Measurements from ENCODE around the gene MICAL1.

- TF ChIP-seq CTCF (IDR thresholded peaks at IDR 0.05 in 2 of 3, conservative IDR thresholded peaks at IDR 0.05 in 1 of 3; ENCODE audit: control insufficient read depth in 2 of 3, extremely low read depth in 1 of 3, insufficient read depth in 1 of 3, low read depth in 3 of 3, low read length in 3 of 3) (no peak), ASH2L (IDR thresholded peaks at IDR 0.05; ENCODE audit: borderline replicate concordance, low read depth) (no peak), POLR2A (IDR thresholded peaks at IDR 0.05; ENCODE audit: low read depth, low read length) (no peak), MXI1 (IDR thresholded peaks at IDR 0.05; ENCODE audit: low read depth, low read length) (no peak), BACH1 (IDR thresholded peaks at IDR 0.05; ENCODE audit: borderline replicate concordance) (no peak), ETV6 (conservative IDR thresholded peaks at IDR 0.05 in 1 of 2, IDR thresholded peaks at IDR 0.05 in 1 of 2; ENCODE audit: borderline replicate concordance in 1 of 2, low read depth in 1 of 2) (no peak), SRF (IDR thresholded peaks at IDR 0.05; ENCODE audit: low read depth in 2 of 2, low read length in 2 of 2) (no peak), FOXM1 (IDR thresholded peaks at IDR 0.05; ENCODE audit: low read depth, low read length) (no peak), CREB1 (IDR thresholded peaks at IDR 0.05; ENCODE audit: low read depth) (no peak), BCLAF1 (IDR thresholded peaks at IDR 0.05) (no peak), USF1 (IDR thresholded peaks at IDR 0.05; ENCODE audit: borderline replicate concordance, extremely low read length, insufficient read depth, low read depth, low read length) (no peak), LARP7 (IDR thresholded peaks at IDR 0.05) (no peak)
Observed at GRCh38 chr6:109498052-109498451, 42.5 kb upstream of the MICAL1 start.

Data from GM12878 (cell line).